K562 (cell line): ENCODE data around the gene SCN1B. TPM values are rescaled to one million over a fixed set of nuclear protein-coding genes. Genes with fewer than 3 reads are reported as not detected.

ENCODE experiments used
- BHLHE40 ChIP-seq: IDR thresholded peaks from 2 replicates; pipeline ENCODE4 v1.6.1; 2011; ENCODE audit warnings: low read length, improper control_type of control experiment
- CBFA2T2 ChIP-seq: fragments of 450-650 bp; conservative IDR thresholded peaks from 2 replicates; pipeline ENCODE4 v1.6.1; 2017; ENCODE audit warnings: mild to moderate bottlenecking
- FIP1L1 ChIP-seq: fragments of 200-400 bp; formaldehyde crosslinking; IDR thresholded peaks from 2 replicates; pipeline ENCODE4 v1.6.1; 2018; ENCODE audit warnings: mild to moderate bottlenecking, low read depth, low read length; ENCODE audit not compliant: poor library complexity, severe bottlenecking
- JUND ChIP-seq, 2 experiments: IDR thresholded peaks; 2 replicates in 1 of 2; 3 replicates in 1 of 2; pipeline ENCODE4 v1.6.1; 2011; ENCODE audit warnings: borderline replicate concordance in 2 of 2, low read depth in 2 of 2, low read length in 2 of 2, improper control_type of control experiment in 1 of 2, missing biosample characterization in 1 of 2, missing genetic modification characterization in 1 of 2, missing genetic modification reagents in 1 of 2
- MCM3 ChIP-seq: fragments of 450-650 bp; IDR thresholded peaks from 2 replicates; pipeline ENCODE4 v1.6.1; 2016
- RAD51 ChIP-seq: fragments of 450-650 bp; IDR thresholded peaks from 2 replicates; pipeline ENCODE4 v1.7.1; 2016; ENCODE audit warnings: low read depth, mild to moderate bottlenecking, borderline replicate concordance
- RBM25 ChIP-seq: fragments of 200-400 bp; formaldehyde crosslinking; IDR thresholded peaks from 2 replicates; pipeline ENCODE4 v1.6.1; 2018; ENCODE audit warnings: low read length, low read depth, moderate library complexity; ENCODE audit not compliant: severe bottlenecking
- WHSC1 ChIP-seq: IDR thresholded peaks from one replicate; pipeline ENCODE4 v1.6.1; 2012; ENCODE audit warnings: low read length, control low read depth, inconsistent platforms
- ZFP1 ChIP-seq: fragments of 450-650 bp; formaldehyde crosslinking; IDR thresholded peaks from 2 replicates; pipeline ENCODE4 v1.4.0; 2020; ENCODE audit warnings: mild to moderate bottlenecking, mixed read lengths
- polyA plus RNA-seq, 8 experiments: library from polyadenylated mRNA; depleted of rRNA in 4 of 8; stranded (reverse) in 5 of 8; unstranded in 3 of 8; fragments of >200 nt; fragmentation: Nextera tagmentation in 2 of 8; fragmentation: Illumina TruSeq in 1 of 8; extraction: Ambion mirVana in 2 of 8; extraction: Trizol in 1 of 8; gene quantifications; 2 replicates each; pipeline versions ENCODE4 v1.2.1 to v1.2.3, GENCODE V29; 2011 to 2014; ENCODE audit warnings: inconsistent platforms in 1 of 8, missing spikeins in 1 of 8
- total RNA-seq, 7 experiments: library from RNA; depleted of rRNA in 6 of 7; stranded (reverse); fragments of >200 nt in 6 of 7; fragmentation: Illumina TruSeq in 2 of 7; extraction: Trizol in 2 of 7; gene quantifications; 2 replicates each; pipeline versions ENCODE4 v1.2.1 to v1.2.3, GENCODE V29; 2011 to 2021; ENCODE audit warnings: low replicate concordance in 1 of 7
- TF ChIP-seq, protein P1 (sequence below): fragments of 250-450 bp; sonication (Bioruptor Pico); IDR thresholded peaks from 2 replicates; pipeline ENCODE4 v1.8.0; 2022; ENCODE audit warnings: moderate library complexity, mild to moderate bottlenecking, inconsistent platforms
- TF ChIP-seq, protein P2 (sequence below): fragments of 450-650 bp; formaldehyde crosslinking; IDR thresholded peaks from 2 replicates; pipeline ENCODE4 v1.4.0; 2020; ENCODE audit warnings: mild to moderate bottlenecking, mixed read lengths
- TF ChIP-seq, protein P3 (sequence below): fragments of 450-650 bp; IDR thresholded peaks from 2 replicates; pipeline ENCODE4 v1.6.1; 2014; ENCODE audit warnings: low read depth, mild to moderate bottlenecking, moderate library complexity, borderline replicate concordance
- TF ChIP-seq, protein P4 (sequence below): sonication (generic); formaldehyde crosslinking; IDR thresholded peaks from 2 replicates; pipeline ENCODE4 v1.8.0; 2022; ENCODE audit warnings: mild to moderate bottlenecking, missing genetic modification reagents
- TF ChIP-seq, protein P5 (sequence below): sonication (generic); formaldehyde crosslinking; IDR thresholded peaks from 2 replicates; pipeline ENCODE4 v1.5.0; 2020; ENCODE audit warnings: missing genetic modification reagents

The SCN1B gene
- total and polyA plus RNA-seq, 9 of the 15 experiments (the other 6 are each of a cell fraction or from before 2014, with no cell fraction given), result 0.03 to 2.5 (median 0.91) TPM

DNA sequence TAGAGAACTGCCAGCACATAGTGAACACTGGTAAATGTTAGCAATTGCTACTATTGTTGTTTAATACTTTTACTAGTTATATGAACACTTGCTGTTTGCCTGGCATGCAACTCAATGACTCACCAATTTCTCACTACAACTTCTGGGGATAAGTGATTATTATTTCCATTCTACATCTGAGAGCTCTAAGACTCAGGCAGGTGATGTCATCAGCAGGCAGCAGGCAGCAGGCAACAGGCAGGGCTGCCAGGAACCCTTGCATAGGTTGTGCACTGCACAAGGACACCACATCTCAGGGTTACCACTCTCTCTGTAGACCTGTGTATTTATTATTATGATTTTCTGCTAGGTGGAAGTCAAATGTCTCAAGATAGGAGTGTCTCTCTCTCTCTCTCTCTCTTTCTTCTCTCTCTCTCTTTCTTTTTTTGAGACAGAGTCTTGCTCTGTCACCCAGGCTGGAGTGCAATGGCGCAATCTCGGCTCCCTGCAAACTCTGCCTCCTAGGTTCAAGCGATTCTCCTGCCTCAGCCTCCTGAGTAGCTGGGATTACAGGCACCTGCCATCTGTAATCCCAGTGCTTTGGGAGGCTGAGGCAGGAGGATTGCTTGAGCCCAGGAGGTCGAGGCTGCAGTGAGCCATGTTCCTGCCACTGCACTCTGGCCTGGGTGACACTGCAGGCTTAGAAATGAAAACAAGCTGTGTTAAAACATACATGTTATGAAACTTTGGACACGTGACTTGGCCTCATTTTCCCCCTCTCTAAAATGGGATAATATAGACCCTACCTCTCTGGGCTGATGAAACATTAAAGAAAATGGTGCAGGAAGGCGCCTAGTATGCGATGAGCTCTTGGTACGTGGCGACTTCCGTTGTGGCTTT is 33.9 kb downstream of the SCN1B start (continued):
- TF ChIP-seq, protein P1, sequence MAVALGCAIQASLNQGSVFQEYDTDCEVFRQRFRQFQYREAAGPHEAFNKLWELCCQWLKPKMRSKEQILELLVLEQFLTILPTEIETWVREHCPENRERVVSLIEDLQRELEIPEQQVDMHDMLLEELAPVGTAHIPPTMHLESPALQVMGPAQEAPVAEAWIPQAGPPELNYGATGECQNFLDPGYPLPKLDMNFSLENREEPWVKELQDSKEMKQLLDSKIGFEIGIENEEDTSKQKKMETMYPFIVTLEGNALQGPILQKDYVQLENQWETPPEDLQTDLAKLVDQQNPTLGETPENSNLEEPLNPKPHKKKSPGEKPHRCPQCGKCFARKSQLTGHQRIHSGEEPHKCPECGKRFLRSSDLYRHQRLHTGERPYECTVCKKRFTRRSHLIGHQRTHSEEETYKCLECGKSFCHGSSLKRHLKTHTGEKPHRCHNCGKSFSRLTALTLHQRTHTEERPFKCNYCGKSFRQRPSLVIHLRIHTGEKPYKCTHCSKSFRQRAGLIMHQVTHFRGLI (CRISPR knock-in tag), result no peak
- TF ChIP-seq RAD51 (peak; percentile 74), ZFP1 (CRISPR knock-in tag) (no peak), CBFA2T2 (0 out of 2 replicates have a peak, but pooled peaks have one; percentile 5), WHSC1 (no peak), RBM25 (peak; percentile 41), FIP1L1 (no peak), JUND (IDR thresholded peaks at IDR 0.05; ENCODE audit: borderline replicate concordance, low read depth, low read length) (0 out of 2 replicates have a peak, but pooled peaks have one; percentile 59), JUND (tag; IDR thresholded peaks at IDR 0.05; ENCODE audit: borderline replicate concordance, low read depth, low read length) (peak; percentile 74; the same call in 1 of the 3 replicates), MCM3 (no peak), BHLHE40 (0 out of 2 replicates have a peak, but pooled peaks have one; percentile 25)
- TF ChIP-seq, protein P2, sequence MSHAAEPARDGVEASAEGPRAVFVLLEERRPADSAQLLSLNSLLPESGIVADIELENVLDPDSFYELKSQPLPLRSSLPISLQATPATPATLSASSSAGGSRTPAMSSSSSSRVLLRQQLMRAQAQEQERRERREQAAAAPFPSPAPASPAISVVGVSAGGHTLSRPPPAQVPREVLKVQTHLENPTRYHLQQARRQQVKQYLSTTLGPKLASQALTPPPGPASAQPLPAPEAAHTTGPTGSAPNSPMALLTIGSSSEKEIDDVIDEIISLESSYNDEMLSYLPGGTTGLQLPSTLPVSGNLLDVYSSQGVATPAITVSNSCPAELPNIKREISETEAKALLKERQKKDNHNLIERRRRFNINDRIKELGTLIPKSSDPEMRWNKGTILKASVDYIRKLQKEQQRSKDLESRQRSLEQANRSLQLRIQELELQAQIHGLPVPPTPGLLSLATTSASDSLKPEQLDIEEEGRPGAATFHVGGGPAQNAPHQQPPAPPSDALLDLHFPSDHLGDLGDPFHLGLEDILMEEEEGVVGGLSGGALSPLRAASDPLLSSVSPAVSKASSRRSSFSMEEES, result peak; percentile 64
- TF ChIP-seq, protein P3, sequence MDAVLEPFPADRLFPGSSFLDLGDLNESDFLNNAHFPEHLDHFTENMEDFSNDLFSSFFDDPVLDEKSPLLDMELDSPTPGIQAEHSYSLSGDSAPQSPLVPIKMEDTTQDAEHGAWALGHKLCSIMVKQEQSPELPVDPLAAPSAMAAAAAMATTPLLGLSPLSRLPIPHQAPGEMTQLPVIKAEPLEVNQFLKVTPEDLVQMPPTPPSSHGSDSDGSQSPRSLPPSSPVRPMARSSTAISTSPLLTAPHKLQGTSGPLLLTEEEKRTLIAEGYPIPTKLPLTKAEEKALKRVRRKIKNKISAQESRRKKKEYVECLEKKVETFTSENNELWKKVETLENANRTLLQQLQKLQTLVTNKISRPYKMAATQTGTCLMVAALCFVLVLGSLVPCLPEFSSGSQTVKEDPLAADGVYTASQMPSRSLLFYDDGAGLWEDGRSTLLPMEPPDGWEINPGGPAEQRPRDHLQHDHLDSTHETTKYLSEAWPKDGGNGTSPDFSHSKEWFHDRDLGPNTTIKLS, result 0 out of 2 replicates have a peak, but pooled peaks have one; percentile 21
- TF ChIP-seq, protein P4, sequence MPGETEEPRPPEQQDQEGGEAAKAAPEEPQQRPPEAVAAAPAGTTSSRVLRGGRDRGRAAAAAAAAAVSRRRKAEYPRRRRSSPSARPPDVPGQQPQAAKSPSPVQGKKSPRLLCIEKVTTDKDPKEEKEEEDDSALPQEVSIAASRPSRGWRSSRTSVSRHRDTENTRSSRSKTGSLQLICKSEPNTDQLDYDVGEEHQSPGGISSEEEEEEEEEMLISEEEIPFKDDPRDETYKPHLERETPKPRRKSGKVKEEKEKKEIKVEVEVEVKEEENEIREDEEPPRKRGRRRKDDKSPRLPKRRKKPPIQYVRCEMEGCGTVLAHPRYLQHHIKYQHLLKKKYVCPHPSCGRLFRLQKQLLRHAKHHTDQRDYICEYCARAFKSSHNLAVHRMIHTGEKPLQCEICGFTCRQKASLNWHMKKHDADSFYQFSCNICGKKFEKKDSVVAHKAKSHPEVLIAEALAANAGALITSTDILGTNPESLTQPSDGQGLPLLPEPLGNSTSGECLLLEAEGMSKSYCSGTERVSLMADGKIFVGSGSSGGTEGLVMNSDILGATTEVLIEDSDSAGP (CRISPR knock-in tag), result no peak
- TF ChIP-seq, protein P5, sequence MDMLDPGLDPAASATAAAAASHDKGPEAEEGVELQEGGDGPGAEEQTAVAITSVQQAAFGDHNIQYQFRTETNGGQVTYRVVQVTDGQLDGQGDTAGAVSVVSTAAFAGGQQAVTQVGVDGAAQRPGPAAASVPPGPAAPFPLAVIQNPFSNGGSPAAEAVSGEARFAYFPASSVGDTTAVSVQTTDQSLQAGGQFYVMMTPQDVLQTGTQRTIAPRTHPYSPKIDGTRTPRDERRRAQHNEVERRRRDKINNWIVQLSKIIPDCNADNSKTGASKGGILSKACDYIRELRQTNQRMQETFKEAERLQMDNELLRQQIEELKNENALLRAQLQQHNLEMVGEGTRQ (CRISPR knock-in tag), result peak; percentile 47
